ENCODE data around the gene NEUROD4. TPM values are rescaled to one million over a fixed set of nuclear protein-coding genes. Genes with fewer than 3 reads are reported as not detected.
A peak's percentile ranks its signal among the peaks of the same experiment; 100 is the strongest.

NEUROD4 gene
- total RNA-seq, 1 experiment from 2014 or later = not detected

DNA sequence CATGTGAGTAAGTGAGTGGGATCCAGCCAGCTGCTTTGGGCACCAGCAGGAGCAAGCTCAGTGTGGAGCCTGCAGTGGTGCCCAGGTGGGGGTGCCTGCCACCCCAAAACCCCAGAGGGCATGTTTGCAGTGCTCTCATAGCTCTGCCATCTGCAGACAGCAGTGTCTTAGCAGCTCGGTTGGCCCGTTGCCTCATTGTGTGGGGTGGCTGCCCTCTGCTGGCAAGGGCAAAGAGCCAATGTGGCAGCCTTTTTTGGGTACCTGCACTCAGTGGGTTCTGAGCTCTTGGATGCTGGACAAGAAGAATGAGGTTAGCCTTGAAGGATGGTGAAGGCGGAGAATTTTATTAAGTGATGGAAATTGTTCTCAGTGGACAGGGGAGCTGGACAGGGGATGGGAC is 52.3 kb downstream of the NEUROD4 start:
- H3K79me2 ChIP-seq (ENCODE audit: low read depth) = no peaks in the 10 kb centered on the region
- no peaks in the 10 kb centered on the region for H3K36me3 ChIP-seq (ENCODE audit: low read depth)
- peak in 1 of 2 experiments; percentile 31 for DNase-seq
- no peak overlapping the region for H3K27ac ChIP-seq
- no peaks in the 10 kb centered on the region for H3K9me2 ChIP-seq (ENCODE audit: insufficient read depth)
- TF ChIP-seq, protein P1, sequence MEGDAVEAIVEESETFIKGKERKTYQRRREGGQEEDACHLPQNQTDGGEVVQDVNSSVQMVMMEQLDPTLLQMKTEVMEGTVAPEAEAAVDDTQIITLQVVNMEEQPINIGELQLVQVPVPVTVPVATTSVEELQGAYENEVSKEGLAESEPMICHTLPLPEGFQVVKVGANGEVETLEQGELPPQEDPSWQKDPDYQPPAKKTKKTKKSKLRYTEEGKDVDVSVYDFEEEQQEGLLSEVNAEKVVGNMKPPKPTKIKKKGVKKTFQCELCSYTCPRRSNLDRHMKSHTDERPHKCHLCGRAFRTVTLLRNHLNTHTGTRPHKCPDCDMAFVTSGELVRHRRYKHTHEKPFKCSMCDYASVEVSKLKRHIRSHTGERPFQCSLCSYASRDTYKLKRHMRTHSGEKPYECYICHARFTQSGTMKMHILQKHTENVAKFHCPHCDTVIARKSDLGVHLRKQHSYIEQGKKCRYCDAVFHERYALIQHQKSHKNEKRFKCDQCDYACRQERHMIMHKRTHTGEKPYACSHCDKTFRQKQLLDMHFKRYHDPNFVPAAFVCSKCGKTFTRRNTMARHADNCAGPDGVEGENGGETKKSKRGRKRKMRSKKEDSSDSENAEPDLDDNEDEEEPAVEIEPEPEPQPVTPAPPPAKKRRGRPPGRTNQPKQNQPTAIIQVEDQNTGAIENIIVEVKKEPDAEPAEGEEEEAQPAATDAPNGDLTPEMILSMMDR (conservative IDR thresholded peaks at IDR 0.05) = peak; percentile 51; the same call in 1 of the 2 replicates
- TF ChIP-seq EZH2 (IDR thresholded peaks at IDR 0.05; ENCODE audit: low read depth) = no peak
- H4K20me1 ChIP-seq (ENCODE audit: insufficient read depth) = no peaks in the 10 kb centered on the region
- no peaks in the 10 kb centered on the region for H3F3A ChIP-seq (ENCODE audit: insufficient read depth, low read depth)
- no TSS peak for BruUV-seq (replicated peaks)
- no peaks in the 10 kb centered on the region for H3K4me1 ChIP-seq (replicated peaks; ENCODE audit: insufficient read depth)
- no peak overlapping the region for H2AFZ ChIP-seq
- POLR2A ChIA-PET (ENCODE audit: unreplicated experiment) = no interaction called here
- H3K9me3 ChIP-seq (ENCODE audit: insufficient read depth, low read depth) = no peaks in the 10 kb centered on the region
- H3K4me3 ChIP-seq = no peak overlapping the region
- intact Hi-C loops (cut with micrococcal nuclease; ENCODE audit: unreplicated experiment) = loop anchor here (2.0 to 10.0 kb wide), 4 partner anchors 207 to 475 kb away; no protein-coding TSS in a partner anchor
- CTCF ChIA-PET = interaction anchor here (0.5 to 1.6 kb wide), 3 partner anchors 79 to 715 kb away, joined by 4 to 17 read pairs (median 6); no protein-coding TSS in a partner anchor
- H3K4me2 ChIP-seq = no peak overlapping the region
- H3K27me3 ChIP-seq (ENCODE audit: insufficient read depth, low read depth) = peaks cover 5% of the 10 kb centered on the region; the same call in 1 of the 2 replicates

DNA sequence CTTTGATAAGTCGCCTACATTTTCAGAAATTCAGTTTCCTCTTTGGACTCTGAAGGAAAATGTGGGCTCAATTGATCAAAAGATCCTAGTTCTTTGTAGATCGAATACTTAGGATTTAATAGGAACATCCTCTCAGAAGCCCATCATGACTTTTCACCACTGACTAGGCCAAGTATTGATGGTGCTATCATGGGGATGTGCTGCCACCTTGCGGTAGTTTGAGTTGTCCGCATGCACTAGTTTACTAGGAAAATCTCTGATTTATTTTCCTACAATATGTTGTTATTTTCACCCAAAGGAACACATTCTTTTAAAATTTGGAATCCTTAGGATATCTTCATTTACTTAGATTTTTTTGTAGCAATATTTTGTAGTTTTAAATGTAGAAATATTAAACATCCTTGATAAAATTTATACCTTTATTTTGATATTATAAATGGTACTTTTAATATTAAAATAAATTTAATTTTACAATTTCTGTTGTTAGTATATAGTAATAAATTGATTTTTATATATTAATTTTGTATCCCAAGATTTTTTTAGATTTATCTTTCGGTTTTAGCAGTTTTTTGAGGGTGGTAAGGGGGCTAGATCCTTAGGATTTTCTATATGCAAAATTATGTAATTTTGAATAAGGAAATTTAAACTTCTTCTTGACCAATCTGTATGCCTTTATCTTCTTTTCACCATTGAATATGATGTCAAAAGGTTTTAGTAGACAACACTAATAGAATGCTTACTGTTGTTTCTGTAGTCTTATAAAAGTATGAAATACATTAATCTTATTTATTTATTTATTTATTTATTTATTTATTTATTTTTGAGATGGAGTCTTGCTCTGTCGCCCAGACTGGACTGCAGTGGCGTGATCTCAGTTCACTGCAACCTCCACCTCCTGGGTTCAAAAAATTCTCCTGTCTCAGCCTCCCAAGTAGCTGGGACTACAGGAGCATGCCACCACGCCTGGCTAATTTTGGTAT is 53.6 kb downstream of the NEUROD4 start:
- TF ChIP-seq EZH2 (IDR thresholded peaks at IDR 0.05; ENCODE audit: low read depth) = no peak
- TF ChIP-seq, protein P1 (conservative IDR thresholded peaks at IDR 0.05) = peak; percentile 87
- CTCF ChIA-PET = no interaction called here
- intact Hi-C loops (cut with micrococcal nuclease; ENCODE audit: unreplicated experiment) = loop anchor here (1.0 to 10.0 kb wide), 7 partner anchors 70 to 494 kb away; no protein-coding TSS in a partner anchor

GRCh38 chr12:55074806-55075205 is 55.0 kb downstream of the NEUROD4 start:
- Histone ChIP-seq H3K4me3 (no peak overlapping the region), H2AFZ (no peak overlapping the region), H3K4me1 (replicated peaks; ENCODE audit: insufficient read depth) (no peaks in the 10 kb centered on the region), H3K36me3 (ENCODE audit: low read depth) (no peaks in the 10 kb centered on the region), H3K9me3 (ENCODE audit: insufficient read depth, low read depth) (no peaks in the 10 kb centered on the region), H3K9me2 (ENCODE audit: insufficient read depth) (no peaks in the 10 kb centered on the region), H3K27ac (no peak overlapping the region), H3K79me2 (ENCODE audit: low read depth) (no peaks in the 10 kb centered on the region), H3K27me3 (ENCODE audit: insufficient read depth, low read depth) (peaks cover 5% of the 10 kb centered on the region; the same call in 1 of the 2 replicates), H4K20me1 (ENCODE audit: insufficient read depth) (no peaks in the 10 kb centered on the region), H3F3A (ENCODE audit: insufficient read depth, low read depth) (no peaks in the 10 kb centered on the region), H3K4me2 (no peak overlapping the region)
- intact Hi-C loops (cut with micrococcal nuclease; ENCODE audit: unreplicated experiment) = loop anchor here (5.0 to 10.0 kb wide), 3 partner anchors 210 to 478 kb away; no protein-coding TSS in a partner anchor
- BruUV-seq (replicated peaks) = no TSS peak
- POLR2A ChIA-PET (ENCODE audit: unreplicated experiment) = no interaction called here
- CTCF ChIA-PET = no interaction called here
- DNase-seq = no peak
- TF ChIP-seq, protein P1 (conservative IDR thresholded peaks at IDR 0.05) = no peak
- TF ChIP-seq EZH2 (IDR thresholded peaks at IDR 0.05; ENCODE audit: low read depth) = no peak

More for the DNA sequence above, 53.6 kb downstream of the NEUROD4 start:
- H3K4me1 ChIP-seq (replicated peaks; ENCODE audit: insufficient read depth) = no peaks in the 10 kb centered on the region
- peak in 1 of 2 experiments; percentile 45 for DNase-seq
- BruUV-seq (replicated peaks) = no TSS peak
- no peaks in the 10 kb centered on the region for H3K79me2 ChIP-seq (ENCODE audit: low read depth)
- peaks cover 5% of the 10 kb centered on the region; the same call in 1 of the 2 replicates for H3K27me3 ChIP-seq (ENCODE audit: insufficient read depth, low read depth)
- H4K20me1 ChIP-seq (ENCODE audit: insufficient read depth) = no peaks in the 10 kb centered on the region
- H3K9me2 ChIP-seq (ENCODE audit: insufficient read depth) = no peaks in the 10 kb centered on the region
- no peaks in the 10 kb centered on the region for H3K9me3 ChIP-seq (ENCODE audit: insufficient read depth, low read depth)
- no peak overlapping the region for H3K4me3 ChIP-seq
- H3F3A ChIP-seq (ENCODE audit: insufficient read depth, low read depth) = no peaks in the 10 kb centered on the region
- no peak overlapping the region for H3K27ac ChIP-seq
- POLR2A ChIA-PET (ENCODE audit: unreplicated experiment) = no interaction called here
- H2AFZ ChIP-seq = no peak overlapping the region
- no peaks in the 10 kb centered on the region for H3K36me3 ChIP-seq (ENCODE audit: low read depth)
- H3K4me2 ChIP-seq = no peak overlapping the region

Other genes starting within 250 kb of the NEUROD4 start
- not detected in 2 replicates for gene MUCL1, start 165.5 kb upstream of the NEUROD4 start, total RNA-seq (2021)
- gene TESPA1, start 35.2 kb upstream of the NEUROD4 start, total RNA-seq (2021) = not detected in 2 replicates
- not detected in 2 replicates for gene OR9K2, start 106.4 kb downstream of the NEUROD4 start, total RNA-seq (2021)
- not detected in 2 replicates for gene OR10A7, start 201.1 kb downstream of the NEUROD4 start, total RNA-seq (2021)
- not detected in 2 replicates for gene OR6C74, start 224.6 kb downstream of the NEUROD4 start, total RNA-seq (2021)